ENCODE data around the gene KLK6.

KLK6 gene

GRCh38 chr19:50969413-50969760, at the start of gene KLK6:
TSS of gene KLK6 (minus strand) at chr19:50969591. CDS start at chr19:50968104, 1,487 bp downstream.
- DNase-seq, result no peak

- peak; percentile 6 for DNase-seq
Observed at GRCh38 chr19:51018745-51019543, 49.6 kb upstream of the KLK6 start.

- peak; percentile 77 for DNase-seq
Observed at GRCh38 chr19:51016798-51017683, 47.6 kb upstream of the KLK6 start.

GRCh38 chr19:51015691-51016267, 46.4 kb upstream of the KLK6 start:
- no peak for DNase-seq

- no peak for DNase-seq
Observed at GRCh38 chr19:51014242-51014641, 44.9 kb upstream of the KLK6 start.

- no peak for DNase-seq
Observed at GRCh38 chr19:51012661-51013190, 43.3 kb upstream of the KLK6 start.

GRCh38 chr19:51010066-51010795, 40.8 kb upstream of the KLK6 start:
- DNase-seq, result no peak

- DNase-seq, result no peak
Observed at GRCh38 chr19:51009061-51009891, 39.9 kb upstream of the KLK6 start.

- DNase-seq, result no peak
Observed at GRCh38 chr19:51007488-51007887, 38.1 kb upstream of the KLK6 start.

GRCh38 chr19:51006406-51006805, 37.0 kb upstream of the KLK6 start:
- DNase-seq, result no peak

GRCh38 chr19:51005248-51005647, 35.9 kb upstream of the KLK6 start:
- no peak for DNase-seq

GRCh38 chr19:51003316-51003715, 33.9 kb upstream of the KLK6 start:
- DNase-seq, result no peak

- DNase-seq, result peak; percentile 68
Observed at GRCh38 chr19:51002542-51003311, 33.3 kb upstream of the KLK6 start.

GRCh38 chr19:51002089-51002532, 32.7 kb upstream of the KLK6 start:
- no peak for DNase-seq

GRCh38 chr19:51001515-51001914, 32.1 kb upstream of the KLK6 start, which contains the start of gene KLK8:
TSS of gene KLK8 (minus strand) at chr19:51001604. CDS start at chr19:51001167, 437 bp downstream.
- DNase-seq, result no peak

- DNase-seq, result no peak
Observed at GRCh38 chr19:51000981-51001380, 31.6 kb upstream of the KLK6 start.

- DNase-seq, result no peak
Observed at GRCh38 chr19:51000426-51000825, 31.0 kb upstream of the KLK6 start.

- DNase-seq, result no peak
Observed at GRCh38 chr19:50998686-50999085, 29.3 kb upstream of the KLK6 start.

GRCh38 chr19:50998061-50998460, 28.7 kb upstream of the KLK6 start:
- DNase-seq, result no peak

GRCh38 chr19:50994129-50994528, 24.7 kb upstream of the KLK6 start:
- peak; percentile 8 for DNase-seq

- DNase-seq, result no peak
Observed at GRCh38 chr19:50992666-50993035, 23.3 kb upstream of the KLK6 start.
